SK-N-SH treated with all-trans-retinoic acid at 6 μM for 48 hours (cell line): Measurements from ENCODE around the gene ICAM3.
"Not testable (repeated sequence)": the region's sequence is repeated elsewhere in the genome, so short reads cannot be mapped to it uniquely, and the experiment has no call there.

Experiments used
- ATAC-seq: fragments of 200-7000 bp; cut with Tn5 transposase; 3 replicates; pipeline ENCODE4 v1.9.1; 2020; ENCODE audit warnings: mild to moderate bottlenecking, moderate library complexity
- BACH2 ChIP-seq: fragments of 250-450 bp; sonication (Bioruptor Pico); IDR thresholded peaks from 2 replicates; pipeline ENCODE4 v1.9.0; 2021; ENCODE audit warnings: mild to moderate bottlenecking, borderline replicate concordance
- CSDC2 ChIP-seq: fragments of 250-450 bp; sonication (Bioruptor Pico); IDR thresholded peaks from 2 replicates; pipeline ENCODE4 v1.5.0; 2020; ENCODE audit warnings: mild to moderate bottlenecking, moderate library complexity
- ESRRG ChIP-seq: fragments of 250-450 bp; sonication (Bioruptor Pico); IDR thresholded peaks from 2 replicates; pipeline ENCODE4 v1.6.1; 2021; ENCODE audit warnings: mild to moderate bottlenecking
- OSR1 ChIP-seq: fragments of 250-450 bp; sonication (Bioruptor Pico); IDR thresholded peaks from 2 replicates; pipeline ENCODE4 v1.8.0; 2022; ENCODE audit warnings: moderate library complexity, mild to moderate bottlenecking, inconsistent platforms
- RARB ChIP-seq: fragments of 250-450 bp; sonication (Bioruptor Pico); IDR thresholded peaks from 2 replicates; pipeline ENCODE4 v1.8.0; 2021; ENCODE audit warnings: mild to moderate bottlenecking, moderate library complexity
- SNAI2 ChIP-seq: fragments of 250-450 bp; sonication (Bioruptor Pico); IDR thresholded peaks from 2 replicates; pipeline ENCODE4 v1.5.0; 2020; ENCODE audit warnings: mild to moderate bottlenecking, moderate library complexity
- TCF4 ChIP-seq: fragments of 250-450 bp; sonication (Bioruptor Pico); IDR thresholded peaks from 2 replicates; pipeline ENCODE4 v1.8.0; 2021; ENCODE audit warnings: mild to moderate bottlenecking, moderate library complexity, borderline replicate concordance
- TOX ChIP-seq: fragments of 250-450 bp; sonication (Bioruptor Pico); IDR thresholded peaks from 2 replicates; pipeline ENCODE4 v1.8.0; 2021; ENCODE audit warnings: mild to moderate bottlenecking, moderate library complexity, borderline replicate concordance
- ZC3H10 ChIP-seq: fragments of 250-450 bp; sonication (Bioruptor Pico); IDR thresholded peaks from 2 replicates; pipeline ENCODE4 v1.5.1; 2021; ENCODE audit warnings: mild to moderate bottlenecking, moderate library complexity
- ZFP30 ChIP-seq: fragments of 450-650 bp; formaldehyde crosslinking; IDR thresholded peaks from 2 replicates; pipeline ENCODE4 v1.5.0; 2022; ENCODE audit warnings: mild to moderate bottlenecking, moderate library complexity
- ZNF565 ChIP-seq: fragments of 450-650 bp; formaldehyde crosslinking; conservative IDR thresholded peaks from 2 replicates; pipeline ENCODE4 v1.5.0; 2020; ENCODE audit warnings: low read depth, mild to moderate bottlenecking, moderate library complexity
- ZNF8 ChIP-seq: fragments of 450-650 bp; formaldehyde crosslinking; IDR thresholded peaks from 2 replicates; pipeline ENCODE4 v1.5.0; 2020; ENCODE audit warnings: mild to moderate bottlenecking, moderate library complexity
- TF ChIP-seq, protein P1 (sequence below): fragments of 250-450 bp; sonication (Bioruptor Pico); IDR thresholded peaks from 2 replicates; pipeline ENCODE4 v1.8.0; 2020; ENCODE audit warnings: mild to moderate bottlenecking, moderate library complexity, borderline replicate concordance
- TF ChIP-seq, protein P2 (sequence below): fragments of 250-450 bp; sonication (Bioruptor Pico); IDR thresholded peaks from 2 replicates; pipeline ENCODE4 v1.5.0; 2020; ENCODE audit warnings: mild to moderate bottlenecking, moderate library complexity
- TF ChIP-seq, protein P3 (sequence below): fragments of 250-450 bp; sonication (Bioruptor Pico); IDR thresholded peaks from 2 replicates; pipeline ENCODE4 v1.5.1; 2021; ENCODE audit warnings: mild to moderate bottlenecking, moderate library complexity
- TF ChIP-seq, protein P4 (sequence below): fragments of 250-450 bp; sonication (Bioruptor Pico); IDR thresholded peaks from 2 replicates; pipeline ENCODE4 v1.8.0; 2021; ENCODE audit warnings: low read depth, mild to moderate bottlenecking, moderate library complexity, borderline replicate concordance
- TF ChIP-seq, protein P5 (sequence below): fragments of 250-450 bp; sonication (Bioruptor Pico); IDR thresholded peaks from 2 replicates; pipeline ENCODE4 v1.5.1; 2020; ENCODE audit warnings: low read depth, mild to moderate bottlenecking, moderate library complexity

Gene ICAM3

DNA sequence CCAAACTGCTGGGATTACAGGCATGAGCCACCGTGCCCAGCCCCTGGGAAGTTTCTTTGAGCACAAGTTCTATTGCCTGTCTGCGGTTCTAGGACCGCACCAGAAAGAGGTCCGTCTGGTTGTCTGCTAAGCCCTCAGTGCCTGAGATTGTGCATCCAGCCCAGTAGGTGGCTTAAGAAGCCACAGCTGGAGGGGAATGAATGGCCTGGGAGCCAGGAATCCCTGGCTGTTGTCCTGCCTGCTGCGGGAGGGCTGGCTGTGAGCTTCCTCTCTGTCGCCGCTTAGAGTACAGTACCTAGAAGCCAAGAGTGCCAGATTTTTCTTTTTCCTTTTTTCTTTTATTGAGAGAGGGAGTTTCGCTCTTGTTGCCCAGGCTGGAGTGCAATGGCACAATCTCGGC lies 45.2 kb upstream of the ICAM3 start:
- TF ChIP-seq ESRRG (CRISPR knock-in tag) (no peak), ZNF565 (CRISPR knock-in tag) (no peak), TOX (no peak), RARB (no peak), BACH2 (CRISPR knock-in tag) (no peak), ZFP30 (CRISPR knock-in tag) (no peak), TCF4 (no peak), CSDC2 (CRISPR knock-in tag) (no peak), ZNF8 (CRISPR knock-in tag) (no peak), ZC3H10 (no peak), SNAI2 (CRISPR knock-in tag) (no peak), OSR1 (CRISPR knock-in tag) (no peak)
- TF ChIP-seq, protein P1, sequence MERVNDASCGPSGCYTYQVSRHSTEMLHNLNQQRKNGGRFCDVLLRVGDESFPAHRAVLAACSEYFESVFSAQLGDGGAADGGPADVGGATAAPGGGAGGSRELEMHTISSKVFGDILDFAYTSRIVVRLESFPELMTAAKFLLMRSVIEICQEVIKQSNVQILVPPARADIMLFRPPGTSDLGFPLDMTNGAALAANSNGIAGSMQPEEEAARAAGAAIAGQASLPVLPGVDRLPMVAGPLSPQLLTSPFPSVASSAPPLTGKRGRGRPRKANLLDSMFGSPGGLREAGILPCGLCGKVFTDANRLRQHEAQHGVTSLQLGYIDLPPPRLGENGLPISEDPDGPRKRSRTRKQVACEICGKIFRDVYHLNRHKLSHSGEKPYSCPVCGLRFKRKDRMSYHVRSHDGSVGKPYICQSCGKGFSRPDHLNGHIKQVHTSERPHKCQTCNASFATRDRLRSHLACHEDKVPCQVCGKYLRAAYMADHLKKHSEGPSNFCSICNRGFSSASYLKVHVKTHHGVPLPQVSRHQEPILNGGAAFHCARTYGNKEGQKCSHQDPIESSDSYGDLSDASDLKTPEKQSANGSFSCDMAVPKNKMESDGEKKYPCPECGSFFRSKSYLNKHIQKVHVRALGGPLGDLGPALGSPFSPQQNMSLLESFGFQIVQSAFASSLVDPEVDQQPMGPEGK (CRISPR knock-in tag): no peak
- TF ChIP-seq, protein P2, sequence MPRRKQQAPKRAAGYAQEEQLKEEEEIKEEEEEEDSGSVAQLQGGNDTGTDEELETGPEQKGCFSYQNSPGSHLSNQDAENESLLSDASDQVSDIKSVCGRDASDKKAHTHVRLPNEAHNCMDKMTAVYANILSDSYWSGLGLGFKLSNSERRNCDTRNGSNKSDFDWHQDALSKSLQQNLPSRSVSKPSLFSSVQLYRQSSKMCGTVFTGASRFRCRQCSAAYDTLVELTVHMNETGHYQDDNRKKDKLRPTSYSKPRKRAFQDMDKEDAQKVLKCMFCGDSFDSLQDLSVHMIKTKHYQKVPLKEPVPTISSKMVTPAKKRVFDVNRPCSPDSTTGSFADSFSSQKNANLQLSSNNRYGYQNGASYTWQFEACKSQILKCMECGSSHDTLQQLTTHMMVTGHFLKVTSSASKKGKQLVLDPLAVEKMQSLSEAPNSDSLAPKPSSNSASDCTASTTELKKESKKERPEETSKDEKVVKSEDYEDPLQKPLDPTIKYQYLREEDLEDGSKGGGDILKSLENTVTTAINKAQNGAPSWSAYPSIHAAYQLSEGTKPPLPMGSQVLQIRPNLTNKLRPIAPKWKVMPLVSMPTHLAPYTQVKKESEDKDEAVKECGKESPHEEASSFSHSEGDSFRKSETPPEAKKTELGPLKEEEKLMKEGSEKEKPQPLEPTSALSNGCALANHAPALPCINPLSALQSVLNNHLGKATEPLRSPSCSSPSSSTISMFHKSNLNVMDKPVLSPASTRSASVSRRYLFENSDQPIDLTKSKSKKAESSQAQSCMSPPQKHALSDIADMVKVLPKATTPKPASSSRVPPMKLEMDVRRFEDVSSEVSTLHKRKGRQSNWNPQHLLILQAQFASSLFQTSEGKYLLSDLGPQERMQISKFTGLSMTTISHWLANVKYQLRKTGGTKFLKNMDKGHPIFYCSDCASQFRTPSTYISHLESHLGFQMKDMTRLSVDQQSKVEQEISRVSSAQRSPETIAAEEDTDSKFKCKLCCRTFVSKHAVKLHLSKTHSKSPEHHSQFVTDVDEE (CRISPR knock-in tag): no peak
- TF ChIP-seq, protein P3, sequence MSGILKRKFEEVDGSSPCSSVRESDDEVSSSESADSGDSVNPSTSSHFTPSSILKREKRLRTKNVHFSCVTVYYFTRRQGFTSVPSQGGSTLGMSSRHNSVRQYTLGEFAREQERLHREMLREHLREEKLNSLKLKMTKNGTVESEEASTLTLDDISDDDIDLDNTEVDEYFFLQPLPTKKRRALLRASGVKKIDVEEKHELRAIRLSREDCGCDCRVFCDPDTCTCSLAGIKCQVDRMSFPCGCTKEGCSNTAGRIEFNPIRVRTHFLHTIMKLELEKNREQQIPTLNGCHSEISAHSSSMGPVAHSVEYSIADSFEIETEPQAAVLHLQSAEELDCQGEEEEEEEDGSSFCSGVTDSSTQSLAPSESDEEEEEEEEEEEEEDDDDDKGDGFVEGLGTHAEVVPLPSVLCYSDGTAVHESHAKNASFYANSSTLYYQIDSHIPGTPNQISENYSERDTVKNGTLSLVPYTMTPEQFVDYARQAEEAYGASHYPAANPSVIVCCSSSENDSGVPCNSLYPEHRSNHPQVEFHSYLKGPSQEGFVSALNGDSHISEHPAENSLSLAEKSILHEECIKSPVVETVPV (CRISPR knock-in tag): no peak
- TF ChIP-seq, protein P4, sequence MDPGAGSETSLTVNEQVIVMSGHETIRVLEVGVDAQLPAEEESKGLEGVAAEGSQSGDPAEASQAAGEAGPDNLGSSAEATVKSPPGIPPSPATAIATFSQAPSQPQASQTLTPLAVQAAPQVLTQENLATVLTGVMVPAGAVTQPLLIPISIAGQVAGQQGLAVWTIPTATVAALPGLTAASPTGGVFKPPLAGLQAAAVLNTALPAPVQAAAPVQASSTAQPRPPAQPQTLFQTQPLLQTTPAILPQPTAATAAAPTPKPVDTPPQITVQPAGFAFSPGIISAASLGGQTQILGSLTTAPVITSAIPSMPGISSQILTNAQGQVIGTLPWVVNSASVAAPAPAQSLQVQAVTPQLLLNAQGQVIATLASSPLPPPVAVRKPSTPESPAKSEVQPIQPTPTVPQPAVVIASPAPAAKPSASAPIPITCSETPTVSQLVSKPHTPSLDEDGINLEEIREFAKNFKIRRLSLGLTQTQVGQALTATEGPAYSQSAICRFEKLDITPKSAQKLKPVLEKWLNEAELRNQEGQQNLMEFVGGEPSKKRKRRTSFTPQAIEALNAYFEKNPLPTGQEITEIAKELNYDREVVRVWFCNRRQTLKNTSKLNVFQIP (CRISPR knock-in tag): no peak
- ATAC-seq: no peak

DNA sequence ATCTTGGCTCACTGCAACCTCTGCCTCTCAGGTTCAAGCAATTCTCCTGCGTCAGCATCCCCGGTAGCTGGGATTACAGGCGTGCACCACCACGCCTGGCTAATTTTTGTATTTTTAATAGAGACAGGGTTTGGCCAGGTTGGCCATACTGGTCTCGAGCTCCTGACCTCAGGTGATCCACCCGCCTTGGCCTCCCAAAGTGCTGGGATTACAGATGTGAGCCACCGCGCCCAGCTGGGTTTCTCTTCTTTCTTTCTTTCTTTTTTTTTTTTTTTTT lies 43.7 kb upstream of the ICAM3 start:
- ATAC-seq: not testable (repeated sequence)

DNA sequence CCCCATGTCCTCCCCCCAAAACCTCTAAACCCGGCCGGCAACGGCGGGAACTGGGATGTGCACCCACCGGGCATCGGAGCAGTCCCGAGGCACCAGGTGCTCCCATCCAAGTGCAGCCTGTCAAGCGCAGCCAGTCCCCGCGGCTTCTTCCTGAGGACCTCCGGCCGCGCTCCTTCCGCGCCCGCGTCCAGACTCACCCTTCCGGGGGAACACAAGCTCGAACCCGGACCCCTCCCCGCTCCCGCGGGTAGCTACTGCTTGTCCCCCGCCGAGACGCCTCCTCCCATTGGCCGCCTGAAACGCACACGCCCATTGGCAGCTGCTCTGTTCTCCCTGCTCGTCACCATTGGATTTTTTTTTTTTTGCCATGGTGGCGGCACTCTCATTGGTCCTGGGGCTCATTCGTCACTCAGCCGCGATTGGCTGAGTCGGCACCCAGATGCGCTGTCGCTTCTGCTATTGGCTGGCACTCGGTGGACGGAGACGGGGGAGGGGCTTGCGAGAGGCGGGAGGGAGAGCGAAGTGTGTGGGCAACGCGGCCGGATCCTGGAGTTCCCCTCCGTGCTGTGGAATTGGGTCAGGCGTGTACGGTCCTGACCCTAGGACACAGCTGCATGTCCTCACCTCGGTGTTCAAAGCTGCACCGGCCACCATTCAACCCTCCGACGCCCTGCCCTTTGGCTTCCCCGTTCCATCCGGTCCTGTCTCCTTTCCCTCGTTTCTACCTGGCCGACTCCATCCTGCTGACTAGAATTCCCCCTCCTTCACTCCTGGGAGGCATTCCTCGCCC lies 41.1 kb upstream of the ICAM3 start, which contains the start of gene TYK2:
Gene TYK2 (minus strand): TSS at position 260 of the 790 bp plus-strand sequence. CDS start 2,166 bp downstream, outside the sequence.
- peak; percentile 98 for ATAC-seq
- no peak for TF ChIP-seq ZFP30 (CRISPR knock-in tag)
- TF ChIP-seq, protein P1 (CRISPR knock-in tag): 0 out of 2 replicates have a peak, but pooled peaks have one; percentile 15
- TF ChIP-seq, protein P5, sequence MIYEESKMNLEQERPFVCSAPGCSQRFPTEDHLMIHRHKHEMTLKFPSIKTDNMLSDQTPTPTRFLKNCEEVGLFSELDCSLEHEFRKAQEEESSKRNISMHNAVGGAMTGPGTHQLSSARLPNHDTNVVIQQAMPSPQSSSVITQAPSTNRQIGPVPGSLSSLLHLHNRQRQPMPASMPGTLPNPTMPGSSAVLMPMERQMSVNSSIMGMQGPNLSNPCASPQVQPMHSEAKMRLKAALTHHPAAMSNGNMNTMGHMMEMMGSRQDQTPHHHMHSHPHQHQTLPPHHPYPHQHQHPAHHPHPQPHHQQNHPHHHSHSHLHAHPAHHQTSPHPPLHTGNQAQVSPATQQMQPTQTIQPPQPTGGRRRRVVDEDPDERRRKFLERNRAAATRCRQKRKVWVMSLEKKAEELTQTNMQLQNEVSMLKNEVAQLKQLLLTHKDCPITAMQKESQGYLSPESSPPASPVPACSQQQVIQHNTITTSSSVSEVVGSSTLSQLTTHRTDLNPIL: no peak
